Epithelial cell of proximal tubule (primary cell): Measurements from ENCODE around the gene PLXNA4. TPM values are rescaled to one million over a fixed set of nuclear protein-coding genes. Genes with fewer than 3 reads are reported as not detected.

Source experiments
- DNase-seq: peaks from one replicate; pipeline ENCODE4 v3.0.0-alpha.2; 2011; ENCODE audit warnings: low read depth
- H3K4me3 ChIP-seq: 2 replicates; pipeline ENCODE4 v1.5.1; 2011; ENCODE audit warnings: low read depth, mild to moderate bottlenecking, low read length
- CTCF ChIP-seq: conservative IDR thresholded peaks from 2 replicates; pipeline ENCODE4 v1.5.1; 2012; ENCODE audit warnings: low read depth, mild to moderate bottlenecking, low read length
- total RNA-seq: library from RNA; depleted of rRNA; stranded (reverse); fragments of >200 nt; gene quantifications from 2 replicates; pipeline ENCODE4 v1.2.3, GENCODE V29; 2015

The PLXNA4 gene
- total RNA-seq, 1 donor from 2014 or later: not detected

GRCh38 chr7:132225216-132226030, 350.8 kb downstream of the PLXNA4 start:
- H3K4me3 ChIP-seq: no peak overlapping the region
- DNase-seq: no peak
- no peak for TF ChIP-seq CTCF

- TF ChIP-seq CTCF: no peak
- no peak for DNase-seq
- no peak overlapping the region for H3K4me3 ChIP-seq
Observed at GRCh38 chr7:132221356-132221755, 354.9 kb downstream of the PLXNA4 start.

GRCh38 chr7:132220060-132220459, 356.2 kb downstream of the PLXNA4 start:
- TF ChIP-seq CTCF: no peak
- no peak overlapping the region for H3K4me3 ChIP-seq
- DNase-seq: no peak

GRCh38 chr7:132218876-132219275, 357.4 kb downstream of the PLXNA4 start:
- H3K4me3 ChIP-seq: no peak overlapping the region
- TF ChIP-seq CTCF: no peak
- DNase-seq: no peak

GRCh38 chr7:132216847-132217525, 359.3 kb downstream of the PLXNA4 start:
- no peak for TF ChIP-seq CTCF
- no peak for DNase-seq
- H3K4me3 ChIP-seq: no peak overlapping the region

GRCh38 chr7:132214452-132214851, 361.8 kb downstream of the PLXNA4 start:
- H3K4me3 ChIP-seq: no peak overlapping the region
- TF ChIP-seq CTCF: no peak
- no peak for DNase-seq
